ENCODE results near the gene CSRNP3. TPM values are rescaled to one million over a fixed set of nuclear protein-coding genes. Genes with fewer than 3 reads are reported as not detected.
"Not testable (repeated sequence)": the region's sequence is repeated elsewhere in the genome, so short reads cannot be mapped to it uniquely, and the experiment has no call there.

Gene CSRNP3
- total RNA-seq, 4 donors from 2014 or later, result 0.91 to 14.1 (median 1.7) TPM

GRCh38 chr2:165584126-165584654, 114.7 kb downstream of the CSRNP3 start:
- no peak overlapping the region for H3K4me3 ChIP-seq (ENCODE audit: low read depth, poor library complexity, severe bottlenecking)
- WGBS, 2 donors, result 72 to 84% methylated on average over 3 of the region's 3 CpGs
- intact Hi-C loops (cut with DNase I; ENCODE audit: low total_unique reads), result no loop called here
- no peak for DNase-seq (ENCODE audit: low spot score in 2 of 2)
- TF ChIP-seq POLR2A (IDR thresholded peaks at IDR 0.05) (no peak), CTCF (IDR thresholded peaks at IDR 0.05) (no peak)

DNA sequence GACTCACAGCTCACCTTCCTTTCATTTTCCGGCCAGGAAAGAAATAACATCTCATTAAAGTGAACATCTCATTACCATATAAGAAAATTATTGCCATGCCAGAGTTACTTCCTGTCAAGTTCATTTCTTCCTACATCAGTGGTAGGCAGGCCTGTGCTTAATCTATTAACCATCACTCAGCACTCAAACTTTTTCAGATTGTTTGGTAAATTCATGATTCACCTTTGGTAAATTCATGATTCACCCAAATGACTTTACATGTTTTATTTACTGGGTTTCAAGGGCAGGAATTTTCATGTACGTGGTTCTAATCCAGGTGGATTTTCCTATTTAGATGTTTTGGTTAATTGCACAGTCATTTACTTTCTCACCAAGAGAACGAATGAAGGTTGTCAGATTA, 116.5 kb downstream of the CSRNP3 start:
- no peak overlapping the region for H3K4me3 ChIP-seq (ENCODE audit: low read depth, poor library complexity, severe bottlenecking)
- WGBS, 2 donors, result 90 to 94% methylated on average over 3 of the region's 3 CpGs
- intact Hi-C loops (cut with DNase I; ENCODE audit: low total_unique reads), result no loop called here
- no peak for TF ChIP-seq POLR2A (IDR thresholded peaks at IDR 0.05)
- no peak for TF ChIP-seq CTCF (IDR thresholded peaks at IDR 0.05)
- DNase-seq (ENCODE audit: low spot score in 2 of 2), result no peak

- H3K4me3 ChIP-seq (ENCODE audit: low read depth, poor library complexity, severe bottlenecking), result no peak overlapping the region
- TF ChIP-seq CTCF (IDR thresholded peaks at IDR 0.05), result no peak
- no peak for TF ChIP-seq POLR2A (IDR thresholded peaks at IDR 0.05)
- DNase-seq (ENCODE audit: low spot score in 2 of 2), result no peak
- WGBS, 2 donors, result 74 to 88% methylated on average over 4 of the region's 4 CpGs
- intact Hi-C loops (cut with DNase I; ENCODE audit: low total_unique reads), result no loop called here
Measured at GRCh38 chr2:165587335-165587938, 117.9 kb downstream of the CSRNP3 start.

GRCh38 chr2:165590999-165591398, 121.5 kb downstream of the CSRNP3 start:
- H3K4me3 ChIP-seq (ENCODE audit: low read depth, poor library complexity, severe bottlenecking); intact Hi-C loops (cut with DNase I; ENCODE audit: low total_unique reads); DNase-seq (ENCODE audit: low spot score in 2 of 2): not testable (repeated sequence)

GRCh38 chr2:165593081-165593480, 123.6 kb downstream of the CSRNP3 start:
- no peak for TF ChIP-seq CTCF (IDR thresholded peaks at IDR 0.05)
- TF ChIP-seq POLR2A (IDR thresholded peaks at IDR 0.05), result no peak
- DNase-seq (ENCODE audit: low spot score in 2 of 2), result no peak
- no peak overlapping the region for H3K4me3 ChIP-seq (ENCODE audit: low read depth, poor library complexity, severe bottlenecking)
- intact Hi-C loops (cut with DNase I; ENCODE audit: low total_unique reads), result no loop called here
- whole genome bisulfite sequencing, 2 donors, result 96 to 100% methylated on average over 3 of the region's 3 CpGs

GRCh38 chr2:165594231-165594934, 124.9 kb downstream of the CSRNP3 start:
- WGBS, 2 donors, result 82 to 91% methylated on average over 1 of the region's 1 CpG
- intact Hi-C loops (cut with DNase I; ENCODE audit: low total_unique reads), result no loop called here
- DNase-seq (ENCODE audit: low spot score in 2 of 2), result no peak
- H3K4me3 ChIP-seq (ENCODE audit: low read depth, poor library complexity, severe bottlenecking), result no peak overlapping the region
- TF ChIP-seq CTCF (IDR thresholded peaks at IDR 0.05) (no peak), POLR2A (IDR thresholded peaks at IDR 0.05) (no peak)
